ENCODE results near the gene NAV2. TPM values are rescaled to one million over a fixed set of nuclear protein-coding genes. Genes with fewer than 3 reads are reported as not detected.

NAV2 gene
- total RNA-seq, 1 experiment from 2014 or later: 23.3 TPM

DNA sequence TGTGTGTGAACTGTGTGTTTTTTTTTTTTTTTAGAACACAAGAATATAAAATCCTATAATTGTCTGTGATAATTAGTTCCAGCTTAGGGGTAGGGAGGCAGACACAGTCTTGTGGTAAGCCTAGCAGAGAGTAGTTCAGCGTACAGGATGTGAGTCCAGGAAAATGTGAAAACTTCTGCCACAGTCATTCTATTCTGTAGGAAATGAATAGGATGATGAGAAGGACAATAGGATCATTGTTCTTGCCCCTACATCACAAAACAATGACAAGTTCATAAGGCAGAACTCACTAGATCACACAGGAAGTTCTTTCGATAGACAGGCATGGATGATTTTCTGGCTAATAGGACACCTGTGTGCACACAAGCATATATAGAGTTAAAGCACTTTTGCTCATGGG lies 132.2 kb downstream of the NAV2 start:
- H2AFZ ChIP-seq: no peak overlapping the region
- H3K27ac ChIP-seq: no peak overlapping the region
- H4K20me1 ChIP-seq (ENCODE audit: insufficient read depth): no peaks in the 10 kb centered on the region
- intact Hi-C loops (cut with micrococcal nuclease; ENCODE audit: unreplicated experiment): no loop called here
- no peaks in the 10 kb centered on the region for H3K9me2 ChIP-seq (ENCODE audit: insufficient read depth)
- BruUV-seq (replicated peaks): no TSS peak
- H3F3A ChIP-seq (ENCODE audit: insufficient read depth, low read depth): no peaks in the 10 kb centered on the region
- no peaks in the 10 kb centered on the region for H3K4me1 ChIP-seq (replicated peaks; ENCODE audit: insufficient read depth)
- H3K4me2 ChIP-seq: no peak overlapping the region
- POLR2A ChIA-PET (ENCODE audit: unreplicated experiment): no interaction called here
- no peak for DNase-seq
- CTCF ChIA-PET: no interaction called here
- H3K36me3 ChIP-seq (ENCODE audit: low read depth): no peaks in the 10 kb centered on the region
- no peaks in the 10 kb centered on the region for H3K79me2 ChIP-seq (ENCODE audit: low read depth)
- TF ChIP-seq, protein P1, sequence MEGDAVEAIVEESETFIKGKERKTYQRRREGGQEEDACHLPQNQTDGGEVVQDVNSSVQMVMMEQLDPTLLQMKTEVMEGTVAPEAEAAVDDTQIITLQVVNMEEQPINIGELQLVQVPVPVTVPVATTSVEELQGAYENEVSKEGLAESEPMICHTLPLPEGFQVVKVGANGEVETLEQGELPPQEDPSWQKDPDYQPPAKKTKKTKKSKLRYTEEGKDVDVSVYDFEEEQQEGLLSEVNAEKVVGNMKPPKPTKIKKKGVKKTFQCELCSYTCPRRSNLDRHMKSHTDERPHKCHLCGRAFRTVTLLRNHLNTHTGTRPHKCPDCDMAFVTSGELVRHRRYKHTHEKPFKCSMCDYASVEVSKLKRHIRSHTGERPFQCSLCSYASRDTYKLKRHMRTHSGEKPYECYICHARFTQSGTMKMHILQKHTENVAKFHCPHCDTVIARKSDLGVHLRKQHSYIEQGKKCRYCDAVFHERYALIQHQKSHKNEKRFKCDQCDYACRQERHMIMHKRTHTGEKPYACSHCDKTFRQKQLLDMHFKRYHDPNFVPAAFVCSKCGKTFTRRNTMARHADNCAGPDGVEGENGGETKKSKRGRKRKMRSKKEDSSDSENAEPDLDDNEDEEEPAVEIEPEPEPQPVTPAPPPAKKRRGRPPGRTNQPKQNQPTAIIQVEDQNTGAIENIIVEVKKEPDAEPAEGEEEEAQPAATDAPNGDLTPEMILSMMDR (conservative IDR thresholded peaks at IDR 0.05): no peak
- no peak for TF ChIP-seq EZH2 (IDR thresholded peaks at IDR 0.05; ENCODE audit: low read depth)
- no peaks in the 10 kb centered on the region for H3K27me3 ChIP-seq (ENCODE audit: insufficient read depth, low read depth)
- no peaks in the 10 kb centered on the region for H3K9me3 ChIP-seq (ENCODE audit: insufficient read depth, low read depth)
- H3K4me3 ChIP-seq: no peak overlapping the region

DNA sequence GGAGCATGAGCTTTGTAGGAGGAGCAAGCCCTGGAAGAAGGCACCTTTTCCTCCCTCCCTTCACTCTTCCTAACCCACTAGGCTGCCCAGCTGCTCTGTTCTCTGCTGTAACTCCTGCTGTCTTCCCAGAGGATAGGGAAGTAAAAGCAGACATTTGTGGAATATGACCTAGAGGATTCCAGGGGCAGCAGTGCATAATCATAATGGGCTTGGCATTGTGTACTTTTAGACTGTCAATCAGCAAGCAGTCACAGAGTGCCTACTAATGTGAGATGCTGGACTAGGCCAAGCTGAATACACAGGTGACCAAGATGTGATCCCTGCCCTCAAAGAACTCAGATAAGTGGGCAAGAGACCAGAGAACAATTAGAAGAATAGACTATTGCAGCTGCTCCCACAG lies 133.0 kb downstream of the NAV2 start:
- H4K20me1 ChIP-seq (ENCODE audit: insufficient read depth): no peaks in the 10 kb centered on the region
- CTCF ChIA-PET: no interaction called here
- H3K36me3 ChIP-seq (ENCODE audit: low read depth): no peaks in the 10 kb centered on the region
- H3K4me3 ChIP-seq: no peak overlapping the region
- H3K79me2 ChIP-seq (ENCODE audit: low read depth): no peaks in the 10 kb centered on the region
- TF ChIP-seq EZH2 (IDR thresholded peaks at IDR 0.05; ENCODE audit: low read depth): no peak
- TF ChIP-seq, protein P1 (conservative IDR thresholded peaks at IDR 0.05): no peak
- H2AFZ ChIP-seq: no peak overlapping the region
- H3K4me2 ChIP-seq: no peak overlapping the region
- no peaks in the 10 kb centered on the region for H3K27me3 ChIP-seq (ENCODE audit: insufficient read depth, low read depth)
- no peak overlapping the region for H3K27ac ChIP-seq
- POLR2A ChIA-PET (ENCODE audit: unreplicated experiment): no interaction called here
- no peaks in the 10 kb centered on the region for H3K9me2 ChIP-seq (ENCODE audit: insufficient read depth)
- intact Hi-C loops (cut with micrococcal nuclease; ENCODE audit: unreplicated experiment): no loop called here
- BruUV-seq (replicated peaks): no TSS peak
- DNase-seq: no peak
- H3F3A ChIP-seq (ENCODE audit: insufficient read depth, low read depth): no peaks in the 10 kb centered on the region
- no peaks in the 10 kb centered on the region for H3K4me1 ChIP-seq (replicated peaks; ENCODE audit: insufficient read depth)
- no peaks in the 10 kb centered on the region for H3K9me3 ChIP-seq (ENCODE audit: insufficient read depth, low read depth)

DNA sequence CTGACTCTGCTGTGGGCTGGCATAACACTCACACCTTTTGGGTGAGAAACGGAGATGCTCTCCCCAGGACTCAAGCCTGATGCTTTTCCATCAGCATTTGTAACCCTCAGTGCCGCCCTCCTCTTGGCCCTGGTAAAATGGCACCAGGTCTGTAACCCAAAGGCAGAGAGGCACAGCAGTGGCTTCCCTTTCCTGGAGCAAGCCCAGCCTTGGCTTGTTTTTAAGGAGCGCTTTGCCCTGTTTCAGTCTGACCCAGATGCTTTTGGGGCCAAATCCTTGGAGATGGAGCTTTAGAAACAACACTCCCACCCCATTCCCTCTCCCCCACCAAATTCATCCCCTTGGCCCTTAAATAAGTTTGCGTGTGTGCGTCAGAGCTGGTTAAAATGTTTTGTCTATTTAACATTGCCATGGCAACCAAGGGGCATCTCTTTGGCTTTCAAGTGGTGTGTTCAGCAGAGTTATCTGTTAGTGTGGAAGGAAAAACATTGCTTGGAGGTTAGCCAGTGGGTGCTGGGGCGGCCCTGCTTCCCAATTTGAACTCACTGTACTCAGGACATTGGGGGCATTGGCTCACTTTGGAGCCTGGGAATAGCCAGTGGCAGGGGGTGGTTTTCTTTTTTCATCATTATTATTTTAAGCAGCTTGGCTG lies 134.1 kb downstream of the NAV2 start:
- BruUV-seq (replicated peaks): no TSS peak

More for the DNA sequence above, 134.1 kb downstream of the NAV2 start:
- Histone ChIP-seq H3K4me1 (replicated peaks; ENCODE audit: insufficient read depth) (no peaks in the 10 kb centered on the region), H4K20me1 (ENCODE audit: insufficient read depth) (no peaks in the 10 kb centered on the region), H3K4me3 (no peak overlapping the region), H3F3A (ENCODE audit: insufficient read depth, low read depth) (no peaks in the 10 kb centered on the region), H2AFZ (no peak overlapping the region), H3K79me2 (ENCODE audit: low read depth) (no peaks in the 10 kb centered on the region), H3K4me2 (no peak overlapping the region), H3K9me2 (ENCODE audit: insufficient read depth) (no peaks in the 10 kb centered on the region), H3K9me3 (ENCODE audit: insufficient read depth, low read depth) (no peaks in the 10 kb centered on the region), H3K27ac (no peak overlapping the region), H3K27me3 (ENCODE audit: insufficient read depth, low read depth) (no peaks in the 10 kb centered on the region), H3K36me3 (ENCODE audit: low read depth) (no peaks in the 10 kb centered on the region)
- TF ChIP-seq, protein P1 (conservative IDR thresholded peaks at IDR 0.05): no peak
- DNase-seq: no peak
- CTCF ChIA-PET: no interaction called here
- POLR2A ChIA-PET (ENCODE audit: unreplicated experiment): interaction anchor here (0.6 kb wide), 1 partner anchor 24 kb away, joined by 3 read pairs; no protein-coding TSS in a partner anchor
- intact Hi-C loops (cut with micrococcal nuclease; ENCODE audit: unreplicated experiment): no loop called here

Measured in PC-9 (cell line).